GM21360 (cell line): ENCODE results near the gene ACSBG1.

Source experiments
- ATAC-seq: cut with Tn5 transposase; IDR thresholded peaks from one replicate; pipeline ENCODE4 v1.9.1; 2021; ENCODE audit warnings: mild to moderate bottlenecking, moderate library complexity; ENCODE audit not compliant: unreplicated experiment

The ACSBG1 gene

GRCh38 chr15:78133801-78134200 is 100.6 kb downstream of the ACSBG1 start:
- no peak for ATAC-seq

DNA sequence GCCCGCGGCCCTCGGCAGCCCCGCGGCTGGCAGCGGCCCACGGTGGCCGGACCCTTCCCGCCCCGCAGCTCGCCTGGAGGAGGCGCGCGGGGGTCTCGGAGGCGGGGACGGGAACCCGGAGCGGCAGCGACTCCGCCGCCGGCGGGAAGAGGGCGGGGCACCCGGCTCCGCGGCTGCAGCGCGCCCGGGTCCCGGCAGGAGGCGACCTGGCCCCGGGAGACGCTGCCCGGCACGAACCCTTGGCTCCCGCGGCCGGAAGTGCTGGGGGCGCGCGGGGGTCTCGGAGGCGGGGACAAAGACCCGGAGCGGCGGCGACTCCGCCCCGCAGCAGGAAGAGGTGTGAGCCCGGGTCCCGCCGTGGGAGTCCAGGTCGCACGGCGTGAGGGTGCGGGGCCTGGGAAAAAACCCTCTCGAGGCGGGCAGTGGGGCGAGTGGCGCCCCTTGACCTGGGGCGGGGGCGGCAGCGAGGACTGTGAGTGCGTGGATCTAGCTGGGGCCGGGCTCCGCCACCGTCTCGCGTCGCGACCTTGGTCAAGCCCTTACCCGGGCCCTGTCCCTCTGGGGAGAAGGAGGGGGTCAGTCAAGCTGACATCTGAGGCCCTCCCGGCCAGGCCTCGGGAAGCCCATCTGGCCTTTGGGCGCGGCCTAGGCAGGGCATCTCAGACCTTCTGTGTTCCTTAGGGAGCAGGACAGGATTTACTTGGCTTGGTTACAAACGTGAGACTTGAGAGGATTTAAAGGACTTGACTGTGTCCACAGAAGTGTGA is 102.9 kb downstream of the ACSBG1 start, which contains the start of gene CIB2:
Gene CIB2, minus strand, starts transcription at position 151 of the 767 bp plus-strand sequence. CDS start 230 bp downstream, outside the sequence.
- peak; percentile 81 for ATAC-seq

GRCh38 chr15:78130466-78131294 is 103.7 kb downstream of the ACSBG1 start:
- ATAC-seq = peak; percentile 23

DNA sequence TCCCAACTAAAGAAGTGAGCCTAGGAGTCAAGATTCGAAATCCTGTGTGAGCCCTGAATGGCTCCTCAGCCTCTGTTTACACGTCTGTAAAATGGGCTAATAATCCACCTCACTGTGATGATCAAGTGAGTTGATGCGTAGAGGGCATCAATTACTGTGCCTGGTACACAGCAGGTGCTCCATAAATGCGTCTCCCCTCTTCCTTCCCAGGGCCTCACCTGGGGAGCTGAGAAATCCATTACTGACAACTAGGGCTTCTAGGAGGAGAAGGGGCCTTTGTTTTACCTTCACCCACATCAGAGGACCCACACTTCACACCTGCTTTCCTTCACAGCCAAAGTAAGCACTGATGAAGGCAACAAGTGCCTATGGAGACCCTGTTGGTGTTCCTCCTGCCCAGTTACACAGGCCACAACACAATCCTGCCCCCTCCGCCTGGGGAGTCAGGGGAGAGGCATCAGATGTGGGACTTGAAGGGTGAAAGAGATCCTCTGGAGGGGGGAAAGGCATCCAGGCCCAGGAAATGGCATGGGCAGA is 104.5 kb downstream of the ACSBG1 start:
- no peak for ATAC-seq

DNA sequence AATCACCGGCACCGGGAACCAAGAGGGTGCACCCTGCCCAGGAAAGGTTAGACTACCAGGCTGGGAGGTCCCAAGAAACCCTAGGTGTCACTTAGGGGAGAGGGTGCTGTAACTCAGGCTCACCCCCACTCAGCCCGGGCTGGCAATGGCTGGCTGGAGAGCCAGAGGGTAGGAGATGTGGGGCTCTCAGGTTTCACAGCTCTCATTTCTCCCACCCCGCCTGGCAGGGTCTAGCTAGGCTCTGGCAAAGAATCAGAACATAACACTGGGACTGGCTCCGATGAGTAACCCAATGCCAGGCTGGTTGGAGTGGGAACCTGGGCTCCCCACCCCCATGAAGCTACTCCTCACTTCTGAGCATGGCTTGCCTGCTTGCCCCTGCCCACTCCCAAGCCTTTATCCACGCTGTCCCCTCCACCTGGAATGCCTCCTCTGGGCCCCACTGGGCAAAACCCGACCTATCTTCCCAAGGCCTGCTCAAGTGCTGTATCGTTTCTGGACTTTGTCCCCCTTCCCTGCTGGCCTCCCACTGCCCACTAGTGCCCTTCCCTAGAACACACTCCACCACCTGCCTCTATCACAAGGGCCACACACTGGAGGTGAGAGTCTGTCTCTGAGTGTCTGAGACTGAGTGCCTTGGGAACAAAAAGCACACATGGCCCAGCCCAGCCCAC is 105.2 kb downstream of the ACSBG1 start:
- ATAC-seq = no peak

DNA sequence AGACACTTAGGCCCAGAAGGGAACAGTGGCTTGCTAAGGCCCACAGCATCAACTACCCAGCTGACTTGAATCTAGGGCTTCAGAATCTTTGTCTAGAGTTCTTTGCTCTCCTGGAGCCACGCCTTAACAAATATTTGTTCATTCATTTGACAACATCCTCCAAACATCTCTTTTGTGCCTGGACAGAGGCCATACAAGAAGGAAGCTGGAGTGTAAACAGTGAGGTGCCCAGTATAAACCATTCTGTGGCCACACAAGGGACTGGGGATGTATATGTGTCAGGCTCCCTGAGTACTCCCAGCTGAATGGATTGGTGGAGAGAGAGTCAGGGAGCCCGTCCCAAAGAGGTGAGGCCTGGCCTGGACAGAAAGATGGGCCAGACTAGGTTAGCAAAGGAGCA is 106.5 kb downstream of the ACSBG1 start:
- ATAC-seq = no peak

DNA sequence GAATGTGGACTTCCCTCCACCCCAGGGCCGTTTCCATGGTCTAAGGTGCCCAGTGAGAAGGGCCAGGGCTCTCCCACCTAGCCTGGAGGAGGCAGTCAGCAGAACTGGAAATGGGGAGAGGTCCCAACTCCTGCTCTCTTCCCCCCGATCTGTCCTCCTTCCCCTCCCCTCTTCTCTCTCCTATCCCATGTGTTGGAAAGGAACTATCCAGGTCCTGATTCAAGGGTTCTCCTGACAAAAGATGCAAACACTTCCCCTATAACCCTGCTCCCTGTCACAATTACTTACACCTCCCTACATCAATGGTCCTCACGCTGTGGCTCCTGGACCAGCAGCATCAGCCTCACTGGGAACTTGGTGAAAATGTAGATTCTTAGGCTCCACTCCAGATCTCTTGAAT is 109.1 kb downstream of the ACSBG1 start:
- ATAC-seq = no peak

- ATAC-seq = no peak
Measured at GRCh38 chr15:78120523-78120922, 113.8 kb downstream of the ACSBG1 start.
